Activated CD4-positive, alpha-beta T cell treated with anti-CD3 and anti-CD28 coated beads, Interleukin-2, Interleukin-6, amounts not matched to agents 100 ng/mL and 50 ng/mL, durations not matched to agents 16 hours and 8 hours (primary cell): ENCODE measurements around the gene PCDHGA12.
"Not testable (repeated sequence)": the region's sequence is repeated elsewhere in the genome, so short reads cannot be mapped to it uniquely, and the experiment has no call there.

Experiments used
- DNase-seq: peaks from one replicate; pipeline ENCODE4 v3.0.0-alpha.2; 2020

PCDHGA12 gene

GRCh38 chr5:141409598-141410306 is 20.6 kb upstream of the PCDHGA12 start:
- no peak for DNase-seq

- DNase-seq = no peak
Measured at GRCh38 chr5:141411575-141411974, 18.7 kb upstream of the PCDHGA12 start.

GRCh38 chr5:141412854-141413539 is 17.3 kb upstream of the PCDHGA12 start, which contains the start of gene PCDHGA10:
PCDHGA10 (plus strand) TSS chr5:141412987; CDS start chr5:141413176, 189 bp downstream.
- peak; percentile 64 for DNase-seq

GRCh38 chr5:141413540-141414069 is 16.7 kb upstream of the PCDHGA12 start:
- DNase-seq = no peak

- DNase-seq = not testable (repeated sequence)
Measured at GRCh38 chr5:141414548-141415274, 15.6 kb upstream of the PCDHGA12 start.

GRCh38 chr5:141415275-141415618 is 15.1 kb upstream of the PCDHGA12 start:
- DNase-seq = not testable (repeated sequence)

- peak; percentile 66 for DNase-seq
Measured at GRCh38 chr5:141417494-141418172, 12.7 kb upstream of the PCDHGA12 start, which contains the start of gene PCDHGB7. PCDHGB7 (plus strand) TSS chr5:141417677; CDS start chr5:141417860, 183 bp downstream.

GRCh38 chr5:141419074-141419880 is 11.0 kb upstream of the PCDHGA12 start:
- DNase-seq = no peak

- peak; percentile 59 for DNase-seq
Measured at GRCh38 chr5:141420855-141421488, 9.3 kb upstream of the PCDHGA12 start, which contains the start of gene PCDHGA11. PCDHGA11 (plus strand) TSS chr5:141421051; CDS start chr5:141421228, 177 bp downstream.

GRCh38 chr5:141421489-141421855 is 8.8 kb upstream of the PCDHGA12 start:
- no peak for DNase-seq

- DNase-seq = no peak
Measured at GRCh38 chr5:141422742-141423291, 7.5 kb upstream of the PCDHGA12 start.

GRCh38 chr5:141427783-141428426 is 2.4 kb upstream of the PCDHGA12 start:
- DNase-seq = no peak

GRCh38 chr5:141431286-141431685 is 979 bp downstream of the PCDHGA12 start:
- DNase-seq = no peak

GRCh38 chr5:141432308-141432707 is 2.0 kb downstream of the PCDHGA12 start:
- not testable (repeated sequence) for DNase-seq

GRCh38 chr5:141432726-141433125 is 2.4 kb downstream of the PCDHGA12 start:
- DNase-seq = not testable (repeated sequence)

GRCh38 chr5:141434006-141434405 is 3.7 kb downstream of the PCDHGA12 start:
- DNase-seq = no peak

- no peak for DNase-seq
Measured at GRCh38 chr5:141437221-141437620, 6.9 kb downstream of the PCDHGA12 start.

GRCh38 chr5:141439411-141440141 is 9.3 kb downstream of the PCDHGA12 start:
- DNase-seq = no peak

- no peak for DNase-seq
Measured at GRCh38 chr5:141440341-141440740, 10.0 kb downstream of the PCDHGA12 start.
